GM12892 (cell line): ENCODE measurements around the gene OCSTAMP.

Experiments used
- POLR2A ChIP-seq: IDR thresholded peaks from 2 replicates; pipeline ENCODE4 v1.6.1; 2011; ENCODE audit warnings: low read depth, low read length, control low read depth
- POLR2AphosphoS5 ChIP-seq: IDR thresholded peaks from 2 replicates; pipeline ENCODE4 v1.6.1; 2011; ENCODE audit warnings: low read depth, low read length, control low read depth
- TAF1 ChIP-seq: IDR thresholded peaks from 2 replicates; pipeline ENCODE4 v1.6.1; 2011; ENCODE audit warnings: low read depth, mild to moderate bottlenecking, control low read depth, low read length, borderline replicate concordance

GRCh38 chr20:46575394-46575793, 24.9 kb upstream of the OCSTAMP start:
- TF ChIP-seq TAF1 = no peak
- no peak for TF ChIP-seq POLR2AphosphoS5
- no peak for TF ChIP-seq POLR2A
